COLO829 (cell line): ENCODE results near the gene PTGDS.

Source experiments
- DNase-seq: peaks from one replicate; pipeline ENCODE4 v3.0.0; 2012; ENCODE audit warnings: low spot score

The PTGDS gene

DNA sequence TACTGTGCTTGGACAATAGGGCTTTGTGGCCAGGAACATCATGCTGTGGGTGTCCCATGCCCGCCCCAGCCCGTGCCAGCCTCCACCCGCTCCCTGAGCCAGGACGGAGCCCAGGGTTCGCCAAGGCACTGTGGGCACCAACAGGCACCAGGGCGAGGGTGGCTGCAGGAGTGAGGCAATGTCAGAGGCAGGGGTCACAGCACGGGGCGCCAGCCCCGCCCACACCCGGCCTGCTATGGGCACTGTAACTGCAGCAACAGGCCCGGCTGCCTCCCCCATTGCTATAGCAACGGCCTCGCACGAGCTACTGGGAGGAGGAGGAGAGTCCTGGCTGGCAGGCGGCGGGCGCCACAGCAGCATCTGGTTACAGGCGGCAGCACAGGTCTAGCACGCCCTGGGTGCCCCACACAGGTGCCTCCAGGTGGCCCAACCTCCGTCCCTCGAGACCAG is 48.2 kb downstream of the PTGDS start:
- peak; percentile 33 for DNase-seq

GRCh38 chr9:137026384-137026783 is 49.1 kb downstream of the PTGDS start:
- no peak for DNase-seq

- no peak for DNase-seq
These were observed 49.5 kb downstream of the PTGDS start for GRCh38 chr9:137026828-137027227.

- DNase-seq = no peak
These were observed 50.3 kb downstream of the PTGDS start, which contains the start of gene ABCA2 for GRCh38 chr9:137027369-137028262. ABCA2 (minus strand) TSS chr9:137028237; CDS start chr9:137028140, 97 bp downstream.

GRCh38 chr9:137028263-137029057 is 51.2 kb downstream of the PTGDS start:
- no peak for DNase-seq

GRCh38 chr9:137029058-137029936 is 52.0 kb downstream of the PTGDS start:
- no peak for DNase-seq

DNA sequence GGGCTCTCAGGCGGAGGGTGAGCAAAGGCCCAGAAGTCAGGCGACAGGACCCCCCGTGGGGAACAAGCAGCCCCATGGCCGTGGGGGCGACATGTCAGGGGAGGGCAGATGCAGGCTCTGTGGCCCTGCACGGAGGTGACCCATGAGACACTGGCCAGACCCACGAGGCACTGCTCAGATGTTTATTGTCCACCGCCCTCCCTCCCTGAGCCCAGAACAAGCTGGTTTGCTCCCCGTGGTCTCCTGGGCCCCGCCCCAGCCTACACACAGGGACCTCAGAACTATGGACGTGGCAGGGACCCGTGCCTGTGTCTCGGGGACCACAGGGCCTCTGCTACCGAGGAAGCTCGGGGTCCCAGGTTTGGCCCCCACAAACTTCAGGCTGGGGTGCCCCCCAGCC is 52.7 kb downstream of the PTGDS start:
- DNase-seq = no peak

- no peak for DNase-seq
These were observed 53.5 kb downstream of the PTGDS start for GRCh38 chr9:137030538-137031527.
